ENCODE measurements around the gene OR10R2.

DNA sequence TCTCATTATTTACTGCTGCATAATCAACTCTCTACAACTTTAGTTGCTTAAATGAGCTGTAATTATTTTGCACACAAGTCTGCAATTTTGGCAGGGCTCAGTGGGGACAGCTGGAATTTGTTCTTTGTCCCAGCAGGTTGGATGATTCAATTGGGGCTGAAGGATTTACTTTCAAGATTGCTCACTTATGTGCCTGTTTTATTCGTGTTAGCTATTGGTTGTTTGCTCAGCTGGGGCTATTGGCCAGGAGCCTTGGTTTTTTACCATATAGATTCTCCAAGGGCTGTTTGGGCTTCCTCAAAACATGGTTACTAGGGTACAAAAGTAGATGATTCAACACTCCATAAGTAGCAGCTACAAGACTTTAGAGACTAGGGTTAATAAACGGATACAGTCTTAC lies 13.4 kb downstream of the OR10R2 start:
- TF ChIP-seq, protein P1, sequence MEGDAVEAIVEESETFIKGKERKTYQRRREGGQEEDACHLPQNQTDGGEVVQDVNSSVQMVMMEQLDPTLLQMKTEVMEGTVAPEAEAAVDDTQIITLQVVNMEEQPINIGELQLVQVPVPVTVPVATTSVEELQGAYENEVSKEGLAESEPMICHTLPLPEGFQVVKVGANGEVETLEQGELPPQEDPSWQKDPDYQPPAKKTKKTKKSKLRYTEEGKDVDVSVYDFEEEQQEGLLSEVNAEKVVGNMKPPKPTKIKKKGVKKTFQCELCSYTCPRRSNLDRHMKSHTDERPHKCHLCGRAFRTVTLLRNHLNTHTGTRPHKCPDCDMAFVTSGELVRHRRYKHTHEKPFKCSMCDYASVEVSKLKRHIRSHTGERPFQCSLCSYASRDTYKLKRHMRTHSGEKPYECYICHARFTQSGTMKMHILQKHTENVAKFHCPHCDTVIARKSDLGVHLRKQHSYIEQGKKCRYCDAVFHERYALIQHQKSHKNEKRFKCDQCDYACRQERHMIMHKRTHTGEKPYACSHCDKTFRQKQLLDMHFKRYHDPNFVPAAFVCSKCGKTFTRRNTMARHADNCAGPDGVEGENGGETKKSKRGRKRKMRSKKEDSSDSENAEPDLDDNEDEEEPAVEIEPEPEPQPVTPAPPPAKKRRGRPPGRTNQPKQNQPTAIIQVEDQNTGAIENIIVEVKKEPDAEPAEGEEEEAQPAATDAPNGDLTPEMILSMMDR (IDR thresholded peaks at IDR 0.05) = no peak
- TF ChIP-seq POLR2A (IDR thresholded peaks at IDR 0.05) = no peak

All from uterus (tissue), 2 donors.